ENCODE measurements around the gene NPAS1. TPM values are rescaled to one million over a fixed set of nuclear protein-coding genes. Genes with fewer than 3 reads are reported as not detected.

NPAS1 gene
- total RNA-seq, 1 experiment from 2014 or later, result 4.6 TPM

- ATAC-seq (no peak), DNase-seq (ENCODE audit: low read depth, low spot score) (no peak)
- H2AFZ ChIP-seq (ENCODE audit: low read depth, low read length, poor library complexity, severe bottlenecking), result no peak overlapping the region
- H3K9me3 ChIP-seq (ENCODE audit: control insufficient read depth in 1 of 2, insufficient read depth in 1 of 2, low read depth in 1 of 2, low read length in 2 of 2), result no peaks in the 10 kb centered on the region
- H3K27ac ChIP-seq (ENCODE audit: low read depth, low read length), result no peak overlapping the region
- no peaks in the 10 kb centered on the region for H3K9me2 ChIP-seq (ENCODE audit: insufficient read depth)
- no peak overlapping the region for H3K9ac ChIP-seq (ENCODE audit: low read length)
- ChIA-PET CTCF (no interaction called here), POLR2A (no interaction called here), RAD21 (ENCODE audit: low non-redundant PET in 1 of 2, low total read pairs in 2 of 2, uncharacterized antibody in 2 of 2, unreplicated experiment in 2 of 2) (no interaction called here)
- H3K4me3 ChIP-seq (replicated peaks in 1 of 2; ENCODE audit: low read depth in 1 of 2, low read length in 2 of 2), result no peak overlapping the region
- H3K27me3 ChIP-seq (ENCODE audit: insufficient read depth, low read length), result no peaks in the 10 kb centered on the region
- no peaks in the 10 kb centered on the region for H3K79me2 ChIP-seq (ENCODE audit: insufficient read depth, low read length)
- no TSS peak for BruUV-seq (replicated peaks)
- H3K36me3 ChIP-seq (ENCODE audit: control insufficient read depth in 1 of 2, insufficient read depth in 2 of 2, low read length in 2 of 2), result peaks cover 0 to 4% of the 10 kb centered on the region in 2 experiments; a peak in 2 of 4 replicates
- no peaks in the 10 kb centered on the region for H3K4me1 ChIP-seq (ENCODE audit: control insufficient read depth in 1 of 2, insufficient read depth in 2 of 2, low read length in 2 of 2)
- H3K4me2 ChIP-seq (ENCODE audit: low read length), result no peak overlapping the region
- TF ChIP-seq TCF7L2 (IDR thresholded peaks at IDR 0.05; ENCODE audit: borderline replicate concordance, extremely low read depth, insufficient read depth, insufficient read length) (no peak), EGR1 (IDR thresholded peaks at IDR 0.05; ENCODE audit: low read depth) (no peak), ZNF274 (IDR thresholded peaks at IDR 0.05; ENCODE audit: low read depth, low read length) (no peak), SP1 (IDR thresholded peaks at IDR 0.05; ENCODE audit: low read depth) (no peak), JUND (IDR thresholded peaks at IDR 0.05) (no peak), ELF1 (IDR thresholded peaks at IDR 0.05; ENCODE audit: borderline replicate concordance, low read depth) (no peak), RAD21 (IDR thresholded peaks at IDR 0.05; ENCODE audit: low read depth) (no peak), YY1 (IDR thresholded peaks at IDR 0.05; ENCODE audit: extremely low read depth, insufficient replicate concordance, low read depth, low read length) (no peak), SIN3A (IDR thresholded peaks at IDR 0.05; ENCODE audit: low read depth) (no peak)
- TF ChIP-seq, protein P1, sequence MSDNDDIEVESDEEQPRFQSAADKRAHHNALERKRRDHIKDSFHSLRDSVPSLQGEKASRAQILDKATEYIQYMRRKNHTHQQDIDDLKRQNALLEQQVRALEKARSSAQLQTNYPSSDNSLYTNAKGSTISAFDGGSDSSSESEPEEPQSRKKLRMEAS (IDR thresholded peaks at IDR 0.05), result no peak
- TF ChIP-seq, protein P2, sequence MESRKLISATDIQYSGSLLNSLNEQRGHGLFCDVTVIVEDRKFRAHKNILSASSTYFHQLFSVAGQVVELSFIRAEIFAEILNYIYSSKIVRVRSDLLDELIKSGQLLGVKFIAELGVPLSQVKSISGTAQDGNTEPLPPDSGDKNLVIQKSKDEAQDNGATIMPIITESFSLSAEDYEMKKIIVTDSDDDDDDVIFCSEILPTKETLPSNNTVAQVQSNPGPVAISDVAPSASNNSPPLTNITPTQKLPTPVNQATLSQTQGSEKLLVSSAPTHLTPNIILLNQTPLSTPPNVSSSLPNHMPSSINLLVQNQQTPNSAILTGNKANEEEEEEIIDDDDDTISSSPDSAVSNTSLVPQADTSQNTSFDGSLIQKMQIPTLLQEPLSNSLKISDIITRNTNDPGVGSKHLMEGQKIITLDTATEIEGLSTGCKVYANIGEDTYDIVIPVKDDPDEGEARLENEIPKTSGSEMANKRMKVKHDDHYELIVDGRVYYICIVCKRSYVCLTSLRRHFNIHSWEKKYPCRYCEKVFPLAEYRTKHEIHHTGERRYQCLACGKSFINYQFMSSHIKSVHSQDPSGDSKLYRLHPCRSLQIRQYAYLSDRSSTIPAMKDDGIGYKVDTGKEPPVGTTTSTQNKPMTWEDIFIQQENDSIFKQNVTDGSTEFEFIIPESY (IDR thresholded peaks at IDR 0.05; ENCODE audit: extremely low read depth, insufficient replicate concordance, low read length), result no peak
- no peaks in the 10 kb centered on the region for H4K20me1 ChIP-seq (ENCODE audit: insufficient read depth)
- intact Hi-C loops (cut with micrococcal nuclease), result no loop called here
Observed at GRCh38 chr19:47000373-47000772, 19.3 kb upstream of the NPAS1 start.
